NCI-H187 treated with DMSO at 0.1 percent for 48 hours (cell line): Measurements from ENCODE around the gene CARD16.

Experiments
- DNase-seq: peaks from one replicate; lab custom pipeline; 2025; lab: John Stamatoyannopoulos, UW

CARD16 gene

DNA sequence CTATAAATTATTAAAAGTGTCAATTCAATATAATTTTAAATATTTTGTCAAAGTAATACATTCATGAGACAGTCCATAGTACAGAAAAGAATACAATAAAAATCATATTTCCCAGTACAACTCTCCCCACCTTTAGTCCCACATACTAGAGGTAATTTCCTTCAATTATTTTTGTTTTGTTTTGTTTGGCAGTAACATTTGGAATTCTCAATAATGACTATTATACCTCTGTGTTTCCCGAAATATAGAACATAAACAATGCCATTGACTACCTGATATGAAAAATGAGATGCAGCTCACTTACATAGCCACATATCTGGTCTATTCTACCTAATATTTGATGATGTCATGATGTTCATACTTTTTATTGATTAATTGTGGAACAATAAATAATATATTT lies 52.4 kb downstream of the CARD16 start:
- no peak for DNase-seq

DNA sequence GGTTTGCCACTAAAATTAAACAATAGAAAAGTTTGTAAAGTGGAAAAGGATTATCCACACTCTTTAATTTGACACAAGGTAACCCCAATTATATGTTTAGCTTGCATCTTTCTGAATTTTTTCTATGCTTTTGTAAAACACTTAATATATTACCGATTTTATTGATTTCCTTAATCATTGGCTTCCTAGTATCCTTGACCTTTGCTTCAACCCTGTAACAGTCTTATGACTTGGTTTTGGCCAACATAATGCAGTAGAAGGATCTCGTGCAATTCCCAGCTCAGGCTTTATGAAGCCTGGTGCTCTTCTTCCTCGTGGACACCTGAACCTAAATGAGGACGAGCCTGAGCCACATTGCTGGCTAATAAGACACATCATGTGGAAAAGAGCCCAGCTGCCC lies 53.1 kb downstream of the CARD16 start:
- no peak for DNase-seq
